T-helper 1 cell treated with Interleukin-12 subunit alpha and Interleukin-12 subunit beta and Interleukin-4 antibody, amounts not matched to agents 30 μg/mL and 1 μg/mL, for 36 hours (primary cell): ENCODE measurements around the gene NRL.
A peak's percentile ranks its signal among the peaks of the same experiment; 100 is the strongest.
"Not testable (repeated sequence)": the region's sequence is repeated elsewhere in the genome, so short reads cannot be mapped to it uniquely, and the experiment has no call there.

ENCODE experiments used
- H3K27ac Mint-ChIP-seq: one replicate; pipeline ENCODE4 v1.8.0; 2021; ENCODE audit warnings: mild to moderate bottlenecking, mixed read lengths
- H3K27me3 Mint-ChIP-seq: one replicate; pipeline ENCODE4 v1.8.0; 2021; ENCODE audit warnings: low read depth, mixed read lengths
- H3K36me3 Mint-ChIP-seq: one replicate; pipeline ENCODE4 v1.8.0; 2021; ENCODE audit warnings: low read depth, mixed read lengths
- H3K4me1 Mint-ChIP-seq: one replicate; pipeline ENCODE4 v1.8.0; 2021; ENCODE audit warnings: low read depth, mixed read lengths
- H3K4me3 Mint-ChIP-seq: one replicate; pipeline ENCODE4 v1.8.0; 2021; ENCODE audit warnings: mild to moderate bottlenecking, moderate library complexity, mixed read lengths
- H3K9me3 Mint-ChIP-seq: one replicate; pipeline ENCODE4 v1.8.0; 2021; ENCODE audit warnings: mixed read lengths

NRL gene

GRCh38 chr14:24042746-24043145 lies 72.0 kb downstream of the NRL start:
- no peaks in the 10 kb centered on the region for H3K4me1 Mint-ChIP-seq

DNA sequence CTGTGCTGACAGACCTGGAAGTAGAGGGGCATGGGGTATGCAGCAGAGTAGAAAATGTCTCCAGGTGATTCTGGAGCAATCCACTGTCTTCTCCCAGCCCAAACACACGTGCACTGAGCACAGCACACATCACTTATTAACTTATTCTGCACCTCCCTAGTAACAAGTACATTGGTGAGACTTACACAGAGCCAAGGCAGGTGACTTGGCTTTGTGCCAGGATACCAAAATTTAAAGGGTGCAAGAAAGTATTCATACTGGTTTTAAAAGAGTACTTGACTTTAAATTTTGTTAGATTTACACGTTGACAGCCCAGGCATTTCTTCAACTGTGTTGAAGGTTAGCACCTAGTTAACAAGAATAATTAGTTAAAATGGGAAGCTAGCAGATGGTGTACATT lies 74.1 kb downstream of the NRL start:
- no peak overlapping the region for H3K27ac Mint-ChIP-seq
- H3K9me3 Mint-ChIP-seq = no peaks in the 10 kb centered on the region
- H3K36me3 Mint-ChIP-seq = no peaks in the 10 kb centered on the region
- H3K4me3 Mint-ChIP-seq = no peak overlapping the region
- peaks cover 9% of the 10 kb centered on the region for H3K4me1 Mint-ChIP-seq
- peaks cover 18% of the 10 kb centered on the region for H3K27me3 Mint-ChIP-seq

More at GRCh38 chr14:24042746-24043145, 72.0 kb downstream of the NRL start:
- peaks cover 26% of the 10 kb centered on the region for H3K27me3 Mint-ChIP-seq
- no peak overlapping the region for H3K4me3 Mint-ChIP-seq
- H3K36me3 Mint-ChIP-seq = no peaks in the 10 kb centered on the region
- H3K27ac Mint-ChIP-seq = no peak overlapping the region
- no peaks in the 10 kb centered on the region for H3K9me3 Mint-ChIP-seq

- H3K9me3 Mint-ChIP-seq = peaks cover 5% of the 10 kb centered on the region
- H3K36me3 Mint-ChIP-seq = no peaks in the 10 kb centered on the region
- no peak overlapping the region for H3K27ac Mint-ChIP-seq
- peaks cover 14% of the 10 kb centered on the region for H3K27me3 Mint-ChIP-seq
- H3K4me1 Mint-ChIP-seq = peaks cover 16% of the 10 kb centered on the region
- no peak overlapping the region for H3K4me3 Mint-ChIP-seq
Observed at GRCh38 chr14:24038686-24039085, 76.1 kb downstream of the NRL start.

GRCh38 chr14:24037658-24038037 lies 77.1 kb downstream of the NRL start:
- Mint-ChIP-seq H3K4me3 (no peak overlapping the region), H3K27me3 (peaks cover 10% of the 10 kb centered on the region), H3K36me3 (no peaks in the 10 kb centered on the region), H3K9me3 (peaks cover 11% of the 10 kb centered on the region), H3K4me1 (peaks cover 16% of the 10 kb centered on the region), H3K27ac (no peak overlapping the region)

DNA sequence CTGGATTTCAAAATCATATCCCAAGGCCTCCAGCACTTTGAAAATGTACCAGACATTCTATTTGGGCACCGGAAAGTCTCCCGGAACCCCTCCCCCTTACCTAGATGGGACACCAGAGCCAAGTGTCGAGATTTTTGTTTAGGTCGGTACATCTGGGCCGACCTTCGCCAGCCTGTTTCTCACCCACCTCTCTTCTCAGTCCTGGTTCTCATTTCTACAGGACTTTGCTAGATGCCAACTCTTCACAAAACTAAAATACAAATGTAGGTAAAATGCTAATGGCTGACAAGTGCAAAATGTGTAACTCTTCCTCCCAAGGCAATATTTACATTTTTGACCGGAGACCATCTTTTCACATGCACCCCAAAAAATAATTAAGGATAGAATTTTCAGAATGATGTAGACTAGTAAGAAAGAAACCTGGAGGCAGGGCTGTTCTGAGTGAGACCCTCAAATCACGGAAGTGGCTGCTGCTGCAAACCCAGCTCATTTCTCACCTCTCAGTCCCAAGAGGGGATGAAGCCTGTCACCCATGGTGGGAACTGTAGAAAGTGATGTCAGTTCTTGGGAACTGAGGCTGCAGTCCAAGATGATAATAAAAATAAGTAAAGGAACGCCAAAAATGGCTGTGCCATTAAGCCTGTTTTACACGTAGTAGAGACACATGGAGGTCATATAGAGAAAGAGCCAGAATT lies 77.6 kb downstream of the NRL start:
- H3K4me1 Mint-ChIP-seq = peaks cover 16% of the 10 kb centered on the region
- peak overlapping the region; percentile 94 for H3K4me3 Mint-ChIP-seq
- H3K27ac Mint-ChIP-seq = peak overlapping the region; percentile 85

DNA sequence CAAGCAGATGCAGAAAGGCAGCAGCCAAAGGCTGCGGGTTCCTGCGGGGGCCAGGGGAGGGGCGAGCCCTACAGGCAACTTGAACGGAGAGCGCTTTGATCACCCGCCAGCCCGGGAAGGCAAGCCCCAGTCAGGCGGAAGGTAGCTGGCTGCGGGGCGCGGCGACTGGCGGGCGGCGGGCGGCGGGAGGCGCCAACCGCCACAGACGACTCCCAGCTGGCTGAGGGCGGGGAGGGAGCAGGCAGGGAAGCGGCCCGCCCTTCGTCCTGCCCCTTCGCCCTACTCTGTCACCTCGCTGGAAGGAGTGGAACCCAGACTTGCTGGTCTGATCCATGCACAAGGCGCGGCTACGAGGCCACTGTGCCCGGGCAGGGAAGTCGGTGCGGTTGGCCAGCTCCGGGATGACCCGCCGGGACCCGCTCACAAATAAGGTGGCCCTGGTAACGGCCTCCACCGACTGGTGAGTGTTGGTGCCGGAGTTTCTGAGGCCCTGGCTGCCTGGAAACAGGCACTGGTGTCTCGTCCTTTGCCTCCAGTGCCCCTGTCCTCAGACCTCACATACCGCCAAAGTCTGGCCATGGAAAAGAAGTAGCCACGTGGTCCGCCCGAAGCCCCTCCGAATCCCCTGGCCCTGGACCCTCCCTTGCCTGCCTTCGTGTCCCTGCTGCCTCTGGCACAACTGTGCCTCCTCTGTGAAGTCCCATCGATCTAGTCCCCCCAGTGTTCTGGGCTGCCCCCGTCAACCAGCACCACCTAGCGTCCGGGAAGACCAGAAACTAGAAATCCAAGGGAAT lies 78.4 kb downstream of the NRL start:
- Mint-ChIP-seq H3K4me1 (peaks cover 16% of the 10 kb centered on the region), H3K27ac (peak overlapping the region; percentile 85), H3K27me3 (peaks cover 6% of the 10 kb centered on the region), H3K36me3 (peaks cover 2% of the 10 kb centered on the region), H3K4me3 (peak overlapping the region; percentile 94), H3K9me3 (peaks cover 23% of the 10 kb centered on the region)

More for the DNA sequence above, 77.6 kb downstream of the NRL start:
- H3K27me3 Mint-ChIP-seq, H3K36me3 Mint-ChIP-seq: not testable (repeated sequence)
- H3K9me3 Mint-ChIP-seq = peaks cover 16% of the 10 kb centered on the region

DNA sequence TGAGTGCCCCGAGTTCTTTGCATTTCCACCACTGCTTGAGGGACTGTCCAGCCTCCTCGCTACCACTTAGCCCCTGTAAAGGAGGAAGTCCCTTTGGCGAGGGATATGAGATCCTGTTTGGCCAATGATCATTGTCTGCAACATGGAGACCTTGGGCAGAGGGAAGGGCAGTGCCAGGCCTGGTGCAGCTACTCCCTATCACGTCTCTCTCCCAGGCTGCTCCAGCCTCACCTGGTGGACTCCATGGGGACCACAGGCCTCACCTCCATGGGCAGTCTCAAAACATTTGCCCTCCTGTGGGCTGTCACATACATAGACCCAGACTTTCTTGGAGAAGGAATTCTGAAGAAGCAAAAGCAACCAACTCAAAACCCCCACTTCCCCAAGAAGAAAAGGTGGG lies 79.0 kb downstream of the NRL start:
- H3K27me3 Mint-ChIP-seq = peaks cover 11% of the 10 kb centered on the region
- peaks cover 29% of the 10 kb centered on the region for H3K9me3 Mint-ChIP-seq
- H3K4me3 Mint-ChIP-seq = peak overlapping the region; percentile 94
- not testable (repeated sequence) for H3K36me3 Mint-ChIP-seq
- H3K27ac Mint-ChIP-seq = peak overlapping the region; percentile 36
- H3K4me1 Mint-ChIP-seq = peaks cover 16% of the 10 kb centered on the region

DNA sequence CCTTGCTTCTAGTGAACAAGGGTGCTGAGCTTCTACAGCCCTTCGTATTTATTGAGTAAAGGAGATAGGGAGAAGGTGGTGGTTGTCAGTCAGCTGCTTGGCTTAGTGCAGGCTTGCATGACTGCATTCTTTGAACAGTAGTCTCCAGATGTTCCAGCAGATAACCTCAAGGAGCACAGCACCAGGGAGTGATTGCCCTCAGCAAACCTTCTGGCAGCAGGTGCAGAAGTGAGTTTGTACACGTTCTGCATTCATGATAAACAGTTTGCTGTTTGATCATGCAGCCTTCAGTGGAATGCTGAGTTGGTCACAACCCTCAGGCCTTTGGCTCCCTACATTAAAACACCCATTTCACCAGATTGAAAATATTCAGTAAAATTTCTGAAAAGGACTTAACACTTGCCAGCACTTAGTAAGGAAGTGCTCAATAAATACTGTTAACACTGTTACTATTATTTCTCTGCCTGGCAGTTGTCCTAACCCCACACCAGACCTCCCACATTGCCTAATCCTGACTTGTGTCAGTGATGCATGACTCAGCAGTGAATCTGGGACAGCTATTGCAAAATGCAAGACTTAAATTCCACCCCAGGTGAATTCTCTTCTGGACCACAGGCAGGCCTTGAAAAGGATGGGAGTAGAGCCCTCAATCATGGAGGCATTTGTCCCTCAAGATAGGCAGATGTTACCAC lies 81.9 kb downstream of the NRL start:
- no peak overlapping the region for H3K27ac Mint-ChIP-seq

GRCh38 chr14:24031331-24031730 lies 83.4 kb downstream of the NRL start:
- not testable (repeated sequence) for H3K4me3 Mint-ChIP-seq, H3K36me3 Mint-ChIP-seq, H3K27ac Mint-ChIP-seq
- H3K9me3 Mint-ChIP-seq = peaks cover 35% of the 10 kb centered on the region
- H3K4me1 Mint-ChIP-seq = peaks cover 10% of the 10 kb centered on the region
- peaks cover 28% of the 10 kb centered on the region for H3K27me3 Mint-ChIP-seq

More for the DNA sequence above, 81.9 kb downstream of the NRL start:
- H3K27me3 Mint-ChIP-seq = peaks cover 15% of the 10 kb centered on the region
- H3K4me3 Mint-ChIP-seq = no peak overlapping the region
- H3K9me3 Mint-ChIP-seq = peaks cover 29% of the 10 kb centered on the region
- peaks cover 16% of the 10 kb centered on the region for H3K4me1 Mint-ChIP-seq
- peaks cover 3% of the 10 kb centered on the region for H3K36me3 Mint-ChIP-seq

- H3K27ac Mint-ChIP-seq, H3K4me1 Mint-ChIP-seq, H3K4me3 Mint-ChIP-seq, H3K36me3 Mint-ChIP-seq: not testable (repeated sequence)
- Mint-ChIP-seq H3K9me3 (peaks cover 35% of the 10 kb centered on the region), H3K27me3 (peaks cover 39% of the 10 kb centered on the region)
Observed at GRCh38 chr14:24029687-24030086, 85.1 kb downstream of the NRL start.
